K562 (cell line): Measurements from ENCODE around the gene PHKG2. TPM values are rescaled to one million over a fixed set of nuclear protein-coding genes. Genes with fewer than 3 reads are reported as not detected.
A peak's percentile ranks its signal among the peaks of the same experiment; 100 is the strongest.

ENCODE experiments used
- DIDO1 ChIP-seq: fragments of 450-650 bp; IDR thresholded peaks from 2 replicates; pipeline ENCODE4 v1.6.1; 2016; ENCODE audit warnings: low read depth, missing biosample characterization, missing genetic modification characterization
- FOXO4 ChIP-seq: fragments of 450-650 bp; formaldehyde crosslinking; IDR thresholded peaks from 2 replicates; pipeline ENCODE4 v1.4.0; 2020; ENCODE audit warnings: mild to moderate bottlenecking, moderate library complexity
- HBP1 ChIP-seq: fragments of 450-650 bp; formaldehyde crosslinking; IDR thresholded peaks from 2 replicates; pipeline ENCODE4 v1.4.0; 2022; ENCODE audit warnings: missing genetic modification characterization
- IRF2 ChIP-seq: sonication (generic); formaldehyde crosslinking; IDR thresholded peaks from 2 replicates; pipeline ENCODE4 v1.8.1; 2022; ENCODE audit warnings: mild to moderate bottlenecking, missing genetic modification reagents
- MECOM ChIP-seq: fragments of 250-450 bp; sonication (Bioruptor Pico); IDR thresholded peaks from 2 replicates; pipeline ENCODE4 v1.8.0; 2022; ENCODE audit warnings: inconsistent platforms
- MLLT1 ChIP-seq, 2 experiments: fragments of 450-650 bp; IDR thresholded peaks; 2 replicates each; pipeline ENCODE4 v1.6.1; 2016
- MTA1 ChIP-seq: fragments of 450-650 bp; IDR thresholded peaks from 2 replicates; pipeline ENCODE4 v1.6.1; 2017; ENCODE audit warnings: borderline replicate concordance
- NCOA1 ChIP-seq: fragments of 450-650 bp; IDR thresholded peaks from 2 replicates; pipeline ENCODE4 v1.6.1; 2016; ENCODE audit warnings: low read depth
- PHF20 ChIP-seq: fragments of 450-650 bp; IDR thresholded peaks from 2 replicates; pipeline ENCODE4 v1.6.1; 2018; ENCODE audit not compliant: partially characterized antibody
- POLR3G ChIP-seq: IDR thresholded peaks from 2 replicates; pipeline ENCODE4 v1.6.1; 2011; ENCODE audit not compliant: insufficient read length, insufficient replicate concordance; ENCODE audit errors: extremely low read depth
- SAFB ChIP-seq: fragments of 200-400 bp; formaldehyde crosslinking; IDR thresholded peaks from 2 replicates; pipeline ENCODE4 v1.6.1; 2017; ENCODE audit warnings: low read depth, low read length, borderline replicate concordance
- ZBTB11 ChIP-seq, 3 experiments: fragments of 200-800 bp in 1 of 3; fragments of 250-450 bp in 1 of 3; fragments of 450-650 bp in 1 of 3; sonication (Bioruptor Pico) in 1 of 3; sonication (Bioruptor generic) in 1 of 3; formaldehyde crosslinking in 1 of 3; IDR thresholded peaks; 2 replicates each; pipeline versions ENCODE4 v1.6.1 to v1.8.0; 2016 to 2022; ENCODE audit warnings: mild to moderate bottlenecking in 2 of 3, missing genetic modification characterization in 2 of 3, missing compliant biosample characterization in 1 of 3, moderate library complexity in 1 of 3
- ZNF12 ChIP-seq: sonication (generic); formaldehyde crosslinking; IDR thresholded peaks from 2 replicates; pipeline ENCODE4 v1.4.0; 2020; ENCODE audit warnings: mild to moderate bottlenecking, missing genetic modification reagents
- ZNF316 ChIP-seq: fragments of 450-650 bp; IDR thresholded peaks from 2 replicates; pipeline ENCODE4 v1.6.1; 2016
- ZNF584 ChIP-seq: fragments of 200-800 bp; sonication (Bioruptor generic); IDR thresholded peaks from 2 replicates; pipeline ENCODE4 v1.6.1; 2016; ENCODE audit warnings: low read depth, mild to moderate bottlenecking, missing genetic modification characterization, missing compliant biosample characterization
- ZNF639 ChIP-seq, 2 experiments: fragments of 200-800 bp in 1 of 2; sonication (Bioruptor generic) in 1 of 2; sonication (generic) in 1 of 2; formaldehyde crosslinking in 1 of 2; IDR thresholded peaks in 1 of 2; conservative IDR thresholded peaks in 1 of 2; 2 replicates each; pipeline versions ENCODE4 v1.5.0 to v1.6.1; 2016 to 2020; ENCODE audit warnings: missing compliant biosample characterization in 1 of 2, missing genetic modification characterization in 1 of 2, missing genetic modification reagents in 1 of 2
- polyA plus RNA-seq, 8 experiments: library from polyadenylated mRNA; depleted of rRNA in 4 of 8; stranded (reverse) in 5 of 8; unstranded in 3 of 8; fragments of >200 nt; fragmentation: Nextera tagmentation in 2 of 8; fragmentation: Illumina TruSeq in 1 of 8; extraction: Ambion mirVana in 2 of 8; extraction: Trizol in 1 of 8; gene quantifications; 2 replicates each; pipeline versions ENCODE4 v1.2.1 to v1.2.3, GENCODE V29; 2011 to 2014; ENCODE audit warnings: inconsistent platforms in 1 of 8, missing spikeins in 1 of 8
- total RNA-seq, 7 experiments: library from RNA; depleted of rRNA in 6 of 7; stranded (reverse); fragments of >200 nt in 6 of 7; fragmentation: Illumina TruSeq in 2 of 7; extraction: Trizol in 2 of 7; gene quantifications; 2 replicates each; pipeline versions ENCODE4 v1.2.1 to v1.2.3, GENCODE V29; 2011 to 2021; ENCODE audit warnings: low replicate concordance in 1 of 7

Gene PHKG2
- total and polyA plus RNA-seq, 9 of the 15 experiments (the other 6 are each of a cell fraction or from before 2014, with no cell fraction given), result 5.8 to 54.2 (median 30.7) TPM

- TF ChIP-seq ZBTB11 (CRISPR knock-in tag; IDR thresholded peaks at IDR 0.05) (peak in 1 of 3 experiments; percentile 81; a peak in 2 of 6 replicates), HBP1 (CRISPR knock-in tag) (peak; percentile 60; the same call in 1 of the 2 replicates), FOXO4 (CRISPR knock-in tag) (0 out of 2 replicates have a peak, but pooled peaks have one; percentile 32), POLR3G (no peak), IRF2 (CRISPR knock-in tag) (no peak), PHF20 (peak; percentile 36), ZNF316 (0 out of 2 replicates have a peak, but pooled peaks have one; percentile 28), MTA1 (no peak), MECOM (CRISPR knock-in tag) (no peak), MLLT1 (IDR thresholded peaks at IDR 0.05) (0 out of 4 replicates have a peak, but pooled peaks of 1 of the 2 experiments have one; percentile 24), SAFB (peak; percentile 30; the same call in 1 of the 2 replicates), ZNF12 (CRISPR knock-in tag) (peak; percentile 82; the same call in 1 of the 2 replicates), ZNF584 (peak; percentile 59; the same call in 1 of the 2 replicates), ZNF639 (CRISPR knock-in tag; conservative IDR thresholded peaks at IDR 0.05 in 1 of 2, IDR thresholded peaks at IDR 0.05 in 1 of 2) (peak in 1 of 2 experiments; percentile 57; a peak in 1 of 4 replicates), NCOA1 (peak; percentile 73), DIDO1 (tag) (0 out of 2 replicates have a peak, but pooled peaks have one; percentile 46)
These were observed 49.2 kb upstream of the PHKG2 start, which contains the start of gene SRCAP (continued) for GRCh38 chr16:30698816-30699614.
